HFF-Myc (cell line): ENCODE measurements around the gene SORL1.

Experiments
- DNase-seq: peaks from one replicate; pipeline ENCODE4 v3.0.0-alpha.2; 2011; ENCODE audit warnings: low read depth; ENCODE audit errors: extremely low read depth
- H3K4me3 ChIP-seq: replicated peaks from 2 replicates; pipeline ENCODE4 v1.5.1; 2011; ENCODE audit warnings: low read depth, mild to moderate bottlenecking, control low read depth, low read length
- CTCF ChIP-seq: IDR thresholded peaks from 2 replicates; pipeline ENCODE4 v1.5.1; 2012; ENCODE audit warnings: mild to moderate bottlenecking, low read depth, low read length, control low read depth; ENCODE audit errors: missing control alignments

Gene SORL1

GRCh38 chr11:121595717-121596161 is 143.6 kb downstream of the SORL1 start:
- peak; percentile 98 for DNase-seq
- TF ChIP-seq CTCF: no peak
- H3K4me3 ChIP-seq: no peak overlapping the region

- peak; percentile 65 for DNase-seq
- peak overlapping the region; percentile 18 for H3K4me3 ChIP-seq
- no peak for TF ChIP-seq CTCF
Measured at GRCh38 chr11:121596195-121597155, 144.4 kb downstream of the SORL1 start.

DNA sequence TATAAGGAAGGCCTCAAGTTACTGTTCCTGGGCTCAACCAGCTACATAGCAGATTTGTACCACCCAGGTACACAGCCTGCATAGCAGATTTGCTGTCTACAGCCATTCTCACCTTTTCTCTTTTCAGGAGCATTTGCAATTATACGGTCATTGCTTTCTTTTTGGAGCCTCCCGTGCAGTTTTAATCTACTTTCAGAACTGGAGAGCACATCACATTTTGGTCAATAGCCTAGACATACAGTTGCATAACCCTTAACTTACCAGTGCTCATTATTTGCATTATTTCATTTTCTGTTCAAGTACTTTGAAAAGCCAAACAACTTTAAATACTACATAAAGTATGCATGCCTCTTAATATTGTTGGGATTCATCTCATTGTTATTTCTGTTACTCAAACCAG is 151.2 kb downstream of the SORL1 start:
- no peak for DNase-seq
- no peak overlapping the region for H3K4me3 ChIP-seq
- no peak for TF ChIP-seq CTCF

GRCh38 chr11:121604152-121604551 is 152.0 kb downstream of the SORL1 start:
- no peak for DNase-seq
- TF ChIP-seq CTCF: no peak
- no peak overlapping the region for H3K4me3 ChIP-seq

- no peak for DNase-seq
- no peak for TF ChIP-seq CTCF
- no peak overlapping the region for H3K4me3 ChIP-seq
Measured at GRCh38 chr11:121606354-121606753, 154.2 kb downstream of the SORL1 start.

DNA sequence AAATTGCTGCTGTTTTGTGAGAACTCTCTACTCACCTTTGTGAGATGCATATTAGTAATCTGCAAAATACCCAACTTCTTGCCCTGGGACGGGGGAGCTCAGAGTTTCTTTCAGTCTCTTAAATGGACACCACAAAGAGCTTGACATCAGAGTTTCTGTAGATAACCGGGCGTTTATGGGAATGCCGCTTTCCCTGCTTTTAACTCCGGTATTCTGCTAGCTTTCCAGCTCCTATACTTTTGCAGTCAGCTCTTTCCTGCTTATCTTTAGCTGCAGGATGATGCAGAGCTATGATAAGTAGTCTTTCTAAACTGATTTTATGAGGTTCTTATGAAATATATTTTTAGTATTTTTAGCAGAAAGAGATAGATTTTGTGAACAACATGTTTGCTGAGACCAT is 155.2 kb downstream of the SORL1 start:
- no peak overlapping the region for H3K4me3 ChIP-seq
- no peak for DNase-seq
- TF ChIP-seq CTCF: no peak
